HG02610 (cell line): ENCODE measurements around the gene PRKAA2.

Experiments used
- ATAC-seq: cut with Tn5 transposase; IDR thresholded peaks from one replicate; pipeline ENCODE4 v1.9.1; 2021; ENCODE audit warnings: mild to moderate bottlenecking, moderate library complexity; ENCODE audit not compliant: unreplicated experiment

Gene PRKAA2

DNA sequence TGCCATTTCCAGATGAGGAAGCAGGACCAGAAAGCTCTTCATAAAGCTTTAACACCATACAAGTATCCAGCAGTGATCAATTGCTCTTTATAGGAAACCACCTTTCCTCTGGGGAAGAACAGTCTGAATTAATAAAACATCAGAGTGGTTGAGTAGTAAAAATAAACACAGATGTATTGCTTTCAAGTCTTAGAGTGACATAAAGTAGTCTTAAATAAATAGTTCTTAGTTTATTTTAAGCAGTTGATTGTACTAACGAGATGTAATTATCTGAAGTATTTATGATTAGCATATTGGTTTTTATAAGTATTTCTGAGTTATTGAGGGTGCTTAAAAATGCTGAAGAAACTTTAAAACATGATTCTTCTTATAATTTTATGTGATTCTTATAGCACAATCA lies 67.0 kb downstream of the PRKAA2 start:
- no peak for ATAC-seq

- no peak for ATAC-seq
Observed at GRCh38 chr1:56713112-56713511, 68.0 kb downstream of the PRKAA2 start.

GRCh38 chr1:56715156-56715555 lies 70.0 kb downstream of the PRKAA2 start:
- no peak for ATAC-seq

- ATAC-seq, result no peak
Observed at GRCh38 chr1:56719171-56719570, 74.1 kb downstream of the PRKAA2 start.

DNA sequence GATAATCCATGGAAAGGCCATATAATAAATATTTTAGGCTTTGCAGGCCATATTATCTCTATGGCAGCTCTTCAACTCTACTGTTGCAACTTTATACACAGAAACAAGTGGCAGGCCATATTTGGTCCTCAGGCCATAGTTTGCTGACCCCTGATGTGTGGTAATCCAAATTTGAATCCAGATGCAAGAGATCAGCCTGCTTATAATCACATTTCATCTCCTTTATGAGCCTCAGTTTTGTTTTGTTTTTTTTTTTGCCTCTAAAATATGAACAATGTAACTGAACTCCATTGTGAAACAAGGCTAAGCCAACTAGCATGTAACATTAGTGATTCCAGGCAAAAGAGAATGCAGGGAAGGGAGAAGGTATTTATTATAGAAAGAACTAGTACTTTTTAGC lies 81.6 kb downstream of the PRKAA2 start:
- ATAC-seq, result no peak

DNA sequence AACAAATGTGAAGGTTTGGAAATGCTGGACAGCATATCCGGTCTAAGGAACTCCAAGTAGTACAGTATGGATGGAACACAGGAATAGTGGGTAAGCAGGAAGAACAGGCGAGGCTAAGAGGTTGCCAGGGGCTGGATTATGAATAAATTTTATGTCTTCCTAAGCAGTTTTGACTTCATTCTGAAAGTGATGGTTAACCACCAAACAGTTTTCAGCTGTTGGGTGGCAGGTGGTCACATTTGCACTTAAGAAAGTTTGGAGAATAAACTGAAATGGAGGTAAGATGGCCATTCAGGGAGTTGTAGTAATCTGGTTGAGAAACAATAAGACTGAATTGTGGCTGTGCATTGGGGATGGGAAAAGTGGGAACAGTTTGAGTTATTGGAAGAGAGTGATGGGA lies 83.8 kb downstream of the PRKAA2 start:
- ATAC-seq, result no peak

DNA sequence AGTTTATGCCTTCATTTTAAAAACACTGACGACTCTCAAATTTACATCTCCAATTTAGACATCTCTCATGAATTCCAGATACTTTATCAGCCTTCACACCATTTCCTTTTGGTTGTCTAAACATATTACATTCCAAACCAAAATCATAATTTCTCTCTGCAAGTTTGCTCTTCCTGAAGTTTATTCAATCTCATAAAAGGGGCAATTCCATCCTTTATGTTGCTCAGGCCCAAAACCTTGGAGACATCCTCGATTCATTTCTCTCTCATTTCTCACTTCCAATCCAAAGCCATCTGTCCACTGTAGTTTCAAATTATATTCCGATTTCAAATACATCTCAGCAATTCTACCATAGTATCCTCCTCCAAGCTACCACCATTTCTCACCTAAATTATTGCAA lies 100.1 kb downstream of the PRKAA2 start:
- no peak for ATAC-seq

GRCh38 chr1:56754708-56755479 lies 109.8 kb downstream of the PRKAA2 start:
- no peak for ATAC-seq

- ATAC-seq, result no peak
Observed at GRCh38 chr1:56755911-56756310, 110.8 kb downstream of the PRKAA2 start.

DNA sequence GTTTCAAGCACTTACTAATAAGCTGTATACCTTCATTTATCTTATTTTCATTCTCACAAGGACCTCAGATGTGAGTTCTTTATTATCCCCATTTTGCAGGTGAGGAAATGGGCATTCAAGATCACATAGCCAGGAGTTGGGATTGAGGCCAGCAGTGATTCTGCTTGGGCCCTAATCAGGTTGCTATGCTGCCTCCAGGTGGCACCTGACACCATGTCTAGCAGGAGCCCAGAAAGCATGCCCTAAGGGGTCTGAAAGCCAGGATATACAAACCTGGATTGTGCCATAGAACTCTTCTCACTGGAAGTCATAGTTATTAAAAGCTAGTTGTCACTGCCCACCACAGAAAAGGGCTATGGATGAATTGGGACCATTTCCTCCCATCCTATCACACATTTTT lies 113.0 kb downstream of the PRKAA2 start:
- ATAC-seq, result no peak

DNA sequence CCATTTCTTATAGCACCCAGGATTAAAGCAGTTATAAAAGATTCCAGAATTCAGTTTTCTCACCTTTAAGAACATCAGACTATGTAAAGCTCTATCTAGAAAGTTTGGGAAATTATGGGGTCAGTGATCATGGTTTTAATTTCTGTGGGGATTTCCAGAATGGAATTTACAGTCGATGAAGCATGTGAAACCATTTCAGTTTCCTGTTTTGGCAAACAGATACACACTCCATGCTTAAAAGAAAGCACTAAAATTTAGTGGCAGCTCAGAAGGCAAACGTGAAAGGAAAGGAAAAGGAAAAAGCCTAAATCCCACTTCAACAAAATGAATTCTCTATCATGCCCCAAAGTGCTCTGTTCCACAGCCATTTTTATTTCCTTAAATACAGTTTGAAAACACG lies 113.7 kb downstream of the PRKAA2 start:
- no peak for ATAC-seq
